Muscle layer of colon (tissue), 2 donors: ENCODE measurements around the gene EVPL.
"Not testable (repeated sequence)": the region's sequence is repeated elsewhere in the genome, so short reads cannot be mapped to it uniquely, and the experiment has no call there.

ENCODE experiments used
- H3K27ac ChIP-seq: one replicate; pipeline ENCODE4 v1.7.0; 2013; ENCODE audit warnings: low read depth, mild to moderate bottlenecking, low read length, moderate library complexity
- H3K27me3 ChIP-seq, 2 donors: one replicate each; pipeline ENCODE4 v1.7.0; 2013; ENCODE audit warnings: low read length in 2 of 2, mild to moderate bottlenecking in 2 of 2; ENCODE audit not compliant: insufficient read depth in 2 of 2, control insufficient read depth in 1 of 2
- H3K36me3 ChIP-seq: one replicate; pipeline ENCODE4 v1.7.0; 2013; ENCODE audit warnings: mild to moderate bottlenecking, low read length; ENCODE audit not compliant: insufficient read depth
- H3K4me1 ChIP-seq: one replicate; pipeline ENCODE4 v1.7.0; 2013; ENCODE audit warnings: mild to moderate bottlenecking, low read length; ENCODE audit not compliant: insufficient read depth
- H3K4me3 ChIP-seq, 2 donors: one replicate each; pipeline ENCODE4 v1.7.0; 2013; ENCODE audit warnings: low read length in 2 of 2, low read depth in 1 of 2, mild to moderate bottlenecking in 1 of 2, moderate library complexity in 1 of 2
- H3K9ac ChIP-seq: one replicate; pipeline ENCODE4 v1.7.0; 2013; ENCODE audit warnings: low read length
- H3K9me3 ChIP-seq: one replicate; pipeline ENCODE4 v1.7.0; 2013; ENCODE audit warnings: mild to moderate bottlenecking, low read length
- donor health status: abdominal sarcoma.
- donor health status: Adenocarcinoma of cecum.

Gene EVPL

GRCh38 chr17:76027159-76027839 is at the start of gene EVPL:
TSS of gene EVPL (minus strand) at chr17:76027306. CDS start at chr17:76027198, 108 bp downstream.
- no peak within 1 kb of the TSS for H3K4me3 ChIP-seq
- no peaks in the 10 kb centered on the region for H3K27me3 ChIP-seq
- no peaks in the 10 kb centered on the region for H3K9me3 ChIP-seq
- no peaks in the 10 kb centered on the region for H3K4me1 ChIP-seq
- H3K9ac ChIP-seq, result no peak within 1 kb of the TSS
- no peak within 1 kb of the TSS for H3K27ac ChIP-seq
- H3K36me3 ChIP-seq, result no peaks in the 10 kb centered on the region

GRCh38 chr17:76076146-76076764 is 49.1 kb upstream of the EVPL start:
- Histone ChIP-seq H3K27me3 (peaks cover 44 to 67% of the 10 kb centered on the region in 2 donors), H3K4me3 (peak overlapping the region in 1 of 2 donors; percentile 27), H3K9me3 (no peaks in the 10 kb centered on the region), H3K4me1 (peaks cover 35% of the 10 kb centered on the region), H3K27ac (no peak overlapping the region), H3K36me3 (no peaks in the 10 kb centered on the region), H3K9ac (no peak overlapping the region)

- Histone ChIP-seq H3K4me1 (peaks cover 42% of the 10 kb centered on the region), H3K27ac (no peak overlapping the region), H3K27me3 (peaks cover 44 to 67% of the 10 kb centered on the region in 2 donors), H3K9ac (no peak overlapping the region), H3K4me3 (peak overlapping the region; percentile 27 to 47), H3K36me3 (no peaks in the 10 kb centered on the region), H3K9me3 (no peaks in the 10 kb centered on the region)
Observed at GRCh38 chr17:76075364-76076145, 48.4 kb upstream of the EVPL start.

- Histone ChIP-seq H3K27me3 (peaks cover 44 to 61% of the 10 kb centered on the region in 2 donors), H3K27ac (no peak within 1 kb of the TSS), H3K9me3 (no peaks in the 10 kb centered on the region), H3K4me1 (peaks cover 40% of the 10 kb centered on the region), H3K4me3 (peak within 1 kb of the TSS; percentile 27 to 47), H3K9ac (no peak within 1 kb of the TSS), H3K36me3 (no peaks in the 10 kb centered on the region)
Observed at GRCh38 chr17:76074390-76075363, 47.6 kb upstream of the EVPL start, which contains the start of gene GALR2. TSS of gene GALR2 (plus strand) at chr17:76074781. CDS start at chr17:76074884, 103 bp downstream.

GRCh38 chr17:76072148-76072858 is 45.2 kb upstream of the EVPL start, which contains the start of gene SRP68:
TSS of gene SRP68 (minus strand) at chr17:76072517. CDS start at chr17:76072491, 26 bp downstream.
- Histone ChIP-seq H3K27me3 (peaks cover 24 to 38% of the 10 kb centered on the region in 2 donors), H3K27ac (peak within 1 kb of the TSS; percentile 90), H3K4me3 (peak within 1 kb of the TSS; percentile 79 to 100), H3K36me3 (peaks cover 7% of the 10 kb centered on the region), H3K9ac (peak within 1 kb of the TSS; percentile 99), H3K9me3 (no peaks in the 10 kb centered on the region), H3K4me1 (peaks cover 33% of the 10 kb centered on the region)

- peaks cover 12% of the 10 kb centered on the region for H3K36me3 ChIP-seq
- H3K27me3 ChIP-seq, result peaks cover 18 to 31% of the 10 kb centered on the region in 2 donors
- H3K27ac ChIP-seq, result peak overlapping the region; percentile 90
- peak overlapping the region; percentile 99 for H3K9ac ChIP-seq
- no peaks in the 10 kb centered on the region for H3K9me3 ChIP-seq
- peaks cover 33% of the 10 kb centered on the region for H3K4me1 ChIP-seq
- H3K4me3 ChIP-seq, result peak overlapping the region; percentile 79 to 100
Observed at GRCh38 chr17:76071531-76072147, 44.5 kb upstream of the EVPL start.

GRCh38 chr17:76065775-76066174 is 38.7 kb upstream of the EVPL start:
- no peak overlapping the region for H3K9ac ChIP-seq
- peaks cover 8% of the 10 kb centered on the region for H3K4me1 ChIP-seq
- no peak overlapping the region for H3K4me3 ChIP-seq
- H3K36me3 ChIP-seq, result peaks cover 58% of the 10 kb centered on the region
- no peak overlapping the region for H3K27ac ChIP-seq
- no peaks in the 10 kb centered on the region for H3K9me3 ChIP-seq
- no peaks in the 10 kb centered on the region for H3K27me3 ChIP-seq

- H3K9me3 ChIP-seq, result no peaks in the 10 kb centered on the region
- peaks cover 65% of the 10 kb centered on the region for H3K36me3 ChIP-seq
- no peaks in the 10 kb centered on the region for H3K4me1 ChIP-seq
- no peak overlapping the region for H3K4me3 ChIP-seq
- H3K27me3 ChIP-seq, result no peaks in the 10 kb centered on the region
- no peak overlapping the region for H3K9ac ChIP-seq
- H3K27ac ChIP-seq, result no peak overlapping the region
Observed at GRCh38 chr17:76063875-76064546, 36.9 kb upstream of the EVPL start.

- H3K4me3 ChIP-seq, H3K4me1 ChIP-seq, H3K9ac ChIP-seq, H3K27me3 ChIP-seq, H3K27ac ChIP-seq, H3K9me3 ChIP-seq: not testable (repeated sequence)
- H3K36me3 ChIP-seq, result peaks cover 58% of the 10 kb centered on the region
Observed at GRCh38 chr17:76058264-76058663, 31.2 kb upstream of the EVPL start.
